Endothelial cell of umbilical vein (primary cell): ENCODE measurements around the gene TLCD3B.

Experiments
- EZH2 ChIP-seq: IDR thresholded peaks from 2 replicates; pipeline ENCODE4 v1.6.1; 2012; ENCODE audit warnings: borderline replicate concordance, low read depth, mild to moderate bottlenecking, moderate library complexity, low read length, inconsistent platforms; ENCODE audit not compliant: severe bottlenecking
- FOS ChIP-seq: IDR thresholded peaks from 2 replicates; pipeline ENCODE4 v1.6.1; 2011; ENCODE audit warnings: mild to moderate bottlenecking, low read length, moderate library complexity, borderline replicate concordance; ENCODE audit not compliant: insufficient read depth
- JUN ChIP-seq: IDR thresholded peaks from 2 replicates; pipeline ENCODE4 v1.6.1; 2011; ENCODE audit warnings: borderline replicate concordance, low read depth; ENCODE audit not compliant: insufficient read length, insufficient read depth
- MYC ChIP-seq: IDR thresholded peaks from one replicate; pipeline ENCODE4 v1.6.1; 2011; ENCODE audit warnings: mild to moderate bottlenecking, low read depth, low read length
- POLR2A ChIP-seq: IDR thresholded peaks from 2 replicates; pipeline ENCODE4 v1.6.1; 2012; ENCODE audit warnings: low read depth, mild to moderate bottlenecking, control low read depth, low read length
- POLR2AphosphoS5 ChIP-seq: IDR thresholded peaks from 2 replicates; pipeline ENCODE4 v1.6.1; 2012; ENCODE audit warnings: low read depth, mild to moderate bottlenecking, control low read depth, low read length, moderate library complexity; ENCODE audit not compliant: insufficient read depth
- TF ChIP-seq, protein P1 (sequence below), 2 donors: IDR thresholded peaks; 1 replicate in 1 of 2; 2 replicates in 1 of 2; pipeline ENCODE4 v1.5.1; 2011; ENCODE audit warnings: low read length in 2 of 2, mild to moderate bottlenecking in 2 of 2, moderate library complexity in 2 of 2, control low read depth in 1 of 2, inconsistent platforms in 1 of 2, low read depth in 1 of 2; ENCODE audit not compliant: insufficient read depth in 1 of 2; ENCODE audit errors: extremely low read depth in 1 of 2
- TF ChIP-seq, protein P2 (sequence below): IDR thresholded peaks from 2 replicates; pipeline ENCODE4 v1.6.1; 2011; ENCODE audit not compliant: insufficient read depth, insufficient read length

GRCh38 chr16:30004424-30004776 is 26.7 kb downstream of the TLCD3B start:
- no peak for TF ChIP-seq POLR2A
- TF ChIP-seq, protein P1, sequence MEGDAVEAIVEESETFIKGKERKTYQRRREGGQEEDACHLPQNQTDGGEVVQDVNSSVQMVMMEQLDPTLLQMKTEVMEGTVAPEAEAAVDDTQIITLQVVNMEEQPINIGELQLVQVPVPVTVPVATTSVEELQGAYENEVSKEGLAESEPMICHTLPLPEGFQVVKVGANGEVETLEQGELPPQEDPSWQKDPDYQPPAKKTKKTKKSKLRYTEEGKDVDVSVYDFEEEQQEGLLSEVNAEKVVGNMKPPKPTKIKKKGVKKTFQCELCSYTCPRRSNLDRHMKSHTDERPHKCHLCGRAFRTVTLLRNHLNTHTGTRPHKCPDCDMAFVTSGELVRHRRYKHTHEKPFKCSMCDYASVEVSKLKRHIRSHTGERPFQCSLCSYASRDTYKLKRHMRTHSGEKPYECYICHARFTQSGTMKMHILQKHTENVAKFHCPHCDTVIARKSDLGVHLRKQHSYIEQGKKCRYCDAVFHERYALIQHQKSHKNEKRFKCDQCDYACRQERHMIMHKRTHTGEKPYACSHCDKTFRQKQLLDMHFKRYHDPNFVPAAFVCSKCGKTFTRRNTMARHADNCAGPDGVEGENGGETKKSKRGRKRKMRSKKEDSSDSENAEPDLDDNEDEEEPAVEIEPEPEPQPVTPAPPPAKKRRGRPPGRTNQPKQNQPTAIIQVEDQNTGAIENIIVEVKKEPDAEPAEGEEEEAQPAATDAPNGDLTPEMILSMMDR (IDR thresholded peaks at IDR 0.05; ENCODE audit: extremely low read depth in 1 of 2, insufficient read depth in 1 of 2, low read depth in 1 of 2, low read length in 2 of 2): no peak
- no peak for TF ChIP-seq POLR2AphosphoS5
- TF ChIP-seq, protein P2, sequence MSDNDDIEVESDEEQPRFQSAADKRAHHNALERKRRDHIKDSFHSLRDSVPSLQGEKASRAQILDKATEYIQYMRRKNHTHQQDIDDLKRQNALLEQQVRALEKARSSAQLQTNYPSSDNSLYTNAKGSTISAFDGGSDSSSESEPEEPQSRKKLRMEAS: no peak
- TF ChIP-seq JUN: no peak
- no peak for TF ChIP-seq EZH2
- no peak for TF ChIP-seq FOS
- TF ChIP-seq MYC: no peak
